GM12891 (cell line): ENCODE data around the gene MMD2.
A peak's percentile ranks its signal among the peaks of the same experiment; 100 is the strongest.

Experiments
- DNase-seq: peaks from one replicate; pipeline ENCODE4 v3.0.0; 2011; ENCODE audit warnings: low spot score; ENCODE audit not compliant: insufficient read length
- FAIRE-seq: peaks from 2 replicates; lab custom pipeline; 2011; peaks lifted over from hg19 to GRCh38; lab: Jason Lieb, UNC
- PAX5 ChIP-seq: IDR thresholded peaks from 2 replicates; pipeline ENCODE4 v1.6.1; 2011; ENCODE audit warnings: low read length, moderate library complexity, mild to moderate bottlenecking; ENCODE audit not compliant: insufficient read depth, severe bottlenecking
- POLR2A ChIP-seq: IDR thresholded peaks from 2 replicates; pipeline ENCODE4 v1.6.1; 2011; ENCODE audit warnings: low read depth, low read length, control low read depth
- POLR2AphosphoS5 ChIP-seq: IDR thresholded peaks from 2 replicates; pipeline ENCODE4 v1.6.1; 2011; ENCODE audit warnings: low read depth, low read length, control low read depth
- POU2F2 ChIP-seq: IDR thresholded peaks from 2 replicates; pipeline ENCODE4 v1.6.1; 2011; ENCODE audit warnings: low read depth, mild to moderate bottlenecking, control low read depth, low read length, moderate library complexity
- SPI1 ChIP-seq: IDR thresholded peaks from 2 replicates; pipeline ENCODE4 v1.6.1; 2011; ENCODE audit warnings: low read depth, low read length, control low read depth
- TAF1 ChIP-seq: IDR thresholded peaks from 2 replicates; pipeline ENCODE4 v1.6.1; 2011; ENCODE audit warnings: low read depth, low read length, control low read depth

The MMD2 gene

GRCh38 chr7:4959306-4959705 is 319 bp upstream of the MMD2 start:
- TF ChIP-seq TAF1 (no peak), SPI1 (no peak), POU2F2 (no peak), POLR2AphosphoS5 (no peak), PAX5 (no peak), POLR2A (no peak)
- FAIRE-seq = no peak
- no peak for DNase-seq

GRCh38 chr7:4957847-4958476 is 1.0 kb downstream of the MMD2 start:
- TF ChIP-seq POLR2A (no peak), SPI1 (no peak), TAF1 (no peak), POLR2AphosphoS5 (no peak), POU2F2 (no peak), PAX5 (no peak)
- DNase-seq (no peak), FAIRE-seq (no peak)

DNA sequence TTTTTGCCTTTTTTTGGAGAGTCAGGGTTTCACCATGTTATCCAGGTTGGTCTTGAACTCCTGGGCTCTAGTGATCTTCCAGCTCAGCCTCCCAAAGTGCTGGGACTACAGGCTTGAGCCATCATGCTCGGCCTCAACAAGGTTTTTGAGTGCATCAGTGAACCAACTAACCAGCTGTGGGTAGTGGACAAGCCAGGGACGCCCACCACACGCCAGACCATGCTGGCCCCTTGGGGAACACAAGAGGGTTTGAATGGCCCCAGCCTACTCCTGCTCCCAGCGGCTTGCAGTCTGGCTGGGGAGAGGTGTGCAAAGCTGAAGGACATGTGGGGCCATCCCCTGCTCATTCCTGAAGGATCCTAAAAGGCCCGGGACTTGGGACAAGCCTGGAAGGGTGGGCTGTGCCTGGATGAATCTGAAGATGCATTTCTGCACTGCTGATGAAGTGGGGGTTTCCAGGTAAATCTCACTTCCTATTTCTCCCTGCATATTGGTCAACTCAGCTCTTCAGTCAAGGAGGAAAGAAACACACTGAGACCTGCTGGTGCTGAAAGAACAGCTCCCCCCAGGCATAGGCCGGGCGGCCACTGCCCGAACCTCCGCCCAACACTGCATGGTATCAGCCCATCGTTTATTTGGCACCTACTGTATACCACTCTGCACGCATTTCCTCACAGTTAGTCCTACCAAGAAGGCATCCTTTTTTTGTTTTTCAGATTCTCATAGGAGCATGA is 6.9 kb downstream of the MMD2 start:
- DNase-seq (no peak), FAIRE-seq (peak; percentile 60)
- TF ChIP-seq SPI1 (peak; percentile 96), TAF1 (no peak)

DNA sequence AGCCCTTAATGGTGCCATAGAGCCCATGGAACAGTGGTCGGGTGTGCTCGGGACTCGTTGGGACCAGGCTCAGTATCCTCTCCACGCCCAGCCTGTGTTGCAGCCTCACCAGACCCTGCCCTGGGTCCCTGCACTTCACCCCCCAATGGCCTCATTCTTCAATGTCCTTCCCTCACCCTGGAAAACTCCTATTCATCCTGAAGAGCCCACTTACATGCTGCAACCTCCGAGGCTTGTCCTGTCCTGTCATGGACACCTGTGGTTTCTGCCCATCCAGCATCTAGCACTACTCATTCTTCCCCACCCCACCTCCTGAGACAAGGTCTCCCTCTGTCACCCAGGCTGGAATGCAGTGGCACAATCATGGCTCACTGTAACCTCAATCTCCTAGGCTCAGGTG is 7.7 kb downstream of the MMD2 start:
- no peak for TF ChIP-seq POU2F2
- TF ChIP-seq POLR2A = no peak
- no peak for TF ChIP-seq TAF1
- DNase-seq (no peak), FAIRE-seq (no peak)

- DNase-seq (no peak), FAIRE-seq (no peak)
- no peak for TF ChIP-seq POU2F2
- TF ChIP-seq TAF1 = no peak
- TF ChIP-seq POLR2A = no peak
- TF ChIP-seq POLR2AphosphoS5 = no peak
- no peak for TF ChIP-seq SPI1
- no peak for TF ChIP-seq PAX5
Measured at GRCh38 chr7:4948402-4948801, 10.6 kb downstream of the MMD2 start.

GRCh38 chr7:4945949-4946348 is 13.0 kb downstream of the MMD2 start:
- no peak for FAIRE-seq
- DNase-seq = no peak
- no peak for TF ChIP-seq POLR2A
- TF ChIP-seq SPI1 = no peak

- DNase-seq (no peak), FAIRE-seq (no peak)
- TF ChIP-seq POLR2A = no peak
- TF ChIP-seq TAF1 = no peak
- TF ChIP-seq POLR2AphosphoS5 = no peak
- TF ChIP-seq POU2F2 = no peak
- TF ChIP-seq PAX5 = no peak
- no peak for TF ChIP-seq SPI1
Measured at GRCh38 chr7:4944939-4945338, 14.0 kb downstream of the MMD2 start.

DNA sequence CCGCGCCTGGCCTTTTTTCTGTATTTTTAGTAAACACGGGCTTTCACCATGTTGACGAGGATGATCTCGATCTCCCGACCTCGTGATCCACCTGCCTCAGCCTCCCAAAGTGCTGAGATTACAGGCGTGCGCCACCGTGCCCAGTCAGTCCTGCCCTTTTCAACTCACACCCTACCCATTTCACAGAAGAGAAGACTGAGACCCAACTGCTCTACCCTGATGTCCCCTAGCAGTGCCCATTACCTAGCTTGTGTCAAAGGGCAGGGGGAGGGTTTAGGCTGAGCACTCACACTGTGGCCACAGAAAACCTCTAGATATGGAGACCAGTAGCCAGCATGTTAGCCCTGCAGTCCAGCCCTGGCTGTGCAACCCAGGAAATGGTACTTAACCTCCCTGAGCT is 15.7 kb downstream of the MMD2 start:
- TF ChIP-seq TAF1 = no peak
- no peak for TF ChIP-seq PAX5
- FAIRE-seq = no peak
- no peak for DNase-seq

GRCh38 chr7:4939971-4940728 is 18.8 kb downstream of the MMD2 start:
- FAIRE-seq = no peak
- no peak for DNase-seq
- TF ChIP-seq POU2F2 (no peak), PAX5 (no peak), POLR2A (no peak), POLR2AphosphoS5 (no peak), SPI1 (no peak), TAF1 (no peak)

DNA sequence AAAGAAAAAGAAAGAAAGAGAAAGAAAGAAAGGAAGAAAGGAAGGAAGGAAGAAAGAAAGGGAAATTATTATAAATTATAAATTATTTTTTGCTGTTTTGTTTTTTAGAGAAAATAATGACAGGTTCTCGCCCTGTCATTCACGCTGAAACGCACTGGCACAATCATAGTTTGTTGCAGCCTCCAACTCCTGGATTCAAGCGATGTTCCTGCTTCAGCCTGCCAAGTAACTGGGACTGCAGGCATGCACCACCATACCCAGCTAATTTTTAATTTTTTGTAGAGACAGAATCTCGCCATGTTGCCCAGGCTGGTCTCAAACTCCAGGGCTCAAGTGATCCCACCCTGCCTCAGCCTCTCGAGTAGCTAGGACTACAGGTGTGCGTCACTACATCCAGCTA is 21.6 kb downstream of the MMD2 start:
- FAIRE-seq (no peak), DNase-seq (no peak)
- TF ChIP-seq PAX5 (no peak), TAF1 (no peak), POLR2A (no peak), POLR2AphosphoS5 (no peak), SPI1 (no peak), POU2F2 (no peak)
